ENCODE results near the gene NR3C1. TPM values are rescaled to one million over a fixed set of nuclear protein-coding genes. Genes with fewer than 3 reads are reported as not detected.

Gene NR3C1
- total RNA-seq, 3 donors from 2014 or later (not counting 1 experiment from before 2014, with no cell fraction given), result 147 to 168 (median 165) TPM

GRCh38 chr5:143311428-143311827 is 92.1 kb downstream of the NR3C1 start:
- 90% methylated on average over 4 of the region's 5 CpGs for WGBS (ENCODE audit: insufficient coverage)
- no peak for DNase-seq
- intact Hi-C loops (cut with micrococcal nuclease), result no loop called here
- H3K4me3 ChIP-seq (ENCODE audit: low read length), result no peak overlapping the region
- Mint-ChIP-seq H3K9me3 (no peaks in the 10 kb centered on the region), H3K27me3 (ENCODE audit: low read depth in 2 of 2) (no peaks in the 10 kb centered on the region), H3K36me3 (peaks cover 22% of the 10 kb centered on the region), H3K27ac (peak overlapping the region; percentile 50 to 65), H3K4me1 (peaks cover 36 to 42% of the 10 kb centered on the region in 2 donors), H3K4me3 (no peak overlapping the region)
- TF ChIP-seq CTCF (IDR thresholded peaks at IDR 0.05), result no peak
- H3K27me3 ChIP-seq (ENCODE audit: control insufficient read depth, insufficient read depth, low read length), result no peaks in the 10 kb centered on the region
- no peaks in the 10 kb centered on the region for H3K4me1 ChIP-seq (ENCODE audit: control insufficient read depth, insufficient read depth, low read length)
- ATAC-seq, result no peak
- H3K27ac ChIP-seq (ENCODE audit: low read length), result no peak overlapping the region
- H3K36me3 ChIP-seq (ENCODE audit: control insufficient read depth, insufficient read depth, low read length), result peaks cover 56% of the 10 kb centered on the region
- no peaks in the 10 kb centered on the region for H3K9me3 ChIP-seq (ENCODE audit: control insufficient read depth, insufficient read depth, low read length)

- WGBS (ENCODE audit: insufficient coverage), result 97% methylated on average over 7 of the region's 7 CpGs
- Mint-ChIP-seq H3K27me3 (ENCODE audit: low read depth in 2 of 2) (no peaks in the 10 kb centered on the region), H3K36me3 (peaks cover 22% of the 10 kb centered on the region), H3K27ac (peak overlapping the region; percentile 57 to 67), H3K4me3 (no peak overlapping the region), H3K4me1 (peaks cover 49% of the 10 kb centered on the region in 2 donors), H3K9me3 (no peaks in the 10 kb centered on the region)
- Histone ChIP-seq H3K4me3 (ENCODE audit: low read length) (no peak overlapping the region), H3K36me3 (ENCODE audit: control insufficient read depth, insufficient read depth, low read length) (peaks cover 63% of the 10 kb centered on the region), H3K9me3 (ENCODE audit: control insufficient read depth, insufficient read depth, low read length) (no peaks in the 10 kb centered on the region), H3K27me3 (ENCODE audit: control insufficient read depth, insufficient read depth, low read length) (no peaks in the 10 kb centered on the region), H3K4me1 (ENCODE audit: control insufficient read depth, insufficient read depth, low read length) (no peaks in the 10 kb centered on the region), H3K27ac (ENCODE audit: low read length) (no peak overlapping the region)
- intact Hi-C loops (cut with micrococcal nuclease), result no loop called here
- DNase-seq (no peak), ATAC-seq (no peak)
- TF ChIP-seq CTCF (IDR thresholded peaks at IDR 0.05), result no peak
These were observed 93.6 kb downstream of the NR3C1 start for GRCh38 chr5:143309661-143310431.

GRCh38 chr5:143308731-143309130 is 94.8 kb downstream of the NR3C1 start:
- Histone ChIP-seq H3K27ac (ENCODE audit: low read length) (no peak overlapping the region), H3K36me3 (ENCODE audit: control insufficient read depth, insufficient read depth, low read length) (peaks cover 63% of the 10 kb centered on the region)
- WGBS (ENCODE audit: insufficient coverage), result 93% methylated on average over 2 of the region's 2 CpGs

More at GRCh38 chr5:143308731-143309130, 94.8 kb downstream of the NR3C1 start:
- no peaks in the 10 kb centered on the region for H3K4me1 ChIP-seq (ENCODE audit: control insufficient read depth, insufficient read depth, low read length)
- Mint-ChIP-seq H3K4me3 (no peak overlapping the region), H3K36me3 (peaks cover 22% of the 10 kb centered on the region), H3K27me3 (ENCODE audit: low read depth in 2 of 2) (no peaks in the 10 kb centered on the region), H3K4me1 (peaks cover 52 to 57% of the 10 kb centered on the region in 2 donors), H3K27ac (peak overlapping the region in 1 of 2 donors; percentile 16), H3K9me3 (no peaks in the 10 kb centered on the region)
- H3K9me3 ChIP-seq (ENCODE audit: control insufficient read depth, insufficient read depth, low read length), result no peaks in the 10 kb centered on the region
- intact Hi-C loops (cut with micrococcal nuclease), result no loop called here
- DNase-seq (no peak), ATAC-seq (no peak)
- H3K4me3 ChIP-seq (ENCODE audit: low read length), result no peak overlapping the region
- H3K27me3 ChIP-seq (ENCODE audit: control insufficient read depth, insufficient read depth, low read length), result no peaks in the 10 kb centered on the region
- TF ChIP-seq CTCF (IDR thresholded peaks at IDR 0.05), result no peak

Data from natural killer cell (primary cell).